ENCODE results near the gene HK2.

The HK2 gene

DNA sequence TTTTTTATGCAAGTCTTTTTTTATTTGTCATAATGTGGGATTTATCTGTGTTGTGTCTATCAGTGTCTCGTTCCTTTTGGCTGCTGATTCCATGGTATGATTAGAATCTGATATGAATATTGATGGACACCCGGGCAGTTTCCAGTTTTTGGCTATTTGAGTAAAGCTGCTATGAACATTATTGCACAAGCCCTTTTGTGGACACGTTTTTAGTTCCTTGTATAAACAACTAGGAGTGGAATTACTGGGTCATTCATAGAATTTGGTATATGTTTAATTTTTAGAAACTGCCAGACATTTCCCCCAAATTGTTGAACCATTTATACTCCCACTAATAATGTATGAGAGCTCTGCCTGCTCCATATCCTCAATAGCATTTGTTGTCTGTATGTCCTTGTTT lies 26.6 kb downstream of the HK2 start:
- no peaks in the 10 kb centered on the region for H3K79me2 ChIP-seq (ENCODE audit: insufficient read depth, low read length)
- no peaks in the 10 kb centered on the region for H3F3A ChIP-seq (ENCODE audit: insufficient read depth, low read length)
- H3K4me2 ChIP-seq (ENCODE audit: low read length) = no peak overlapping the region
- H2AFZ ChIP-seq (ENCODE audit: low read length) = no peak overlapping the region
- H3K9me3 ChIP-seq (ENCODE audit: low read length) = no peaks in the 10 kb centered on the region
- H3K27me3 ChIP-seq (ENCODE audit: insufficient read depth, low read length) = no peaks in the 10 kb centered on the region
- H3K4me1 ChIP-seq (ENCODE audit: insufficient read depth, low read length, severe bottlenecking) = no peaks in the 10 kb centered on the region
- H3K36me3 ChIP-seq (ENCODE audit: insufficient read depth, low read length) = peaks cover 64% of the 10 kb centered on the region
- no peaks in the 10 kb centered on the region for H3K9me2 ChIP-seq (ENCODE audit: low read depth, low read length)
- no peak overlapping the region for H3K9ac ChIP-seq (ENCODE audit: low read length)
- no peak overlapping the region for H3K4me3 ChIP-seq (ENCODE audit: low read depth, low read length, poor library complexity, severe bottlenecking)
- no peaks in the 10 kb centered on the region for H4K20me1 ChIP-seq (ENCODE audit: insufficient read depth, low read length)
- H3K27ac ChIP-seq (ENCODE audit: low read depth, low read length, poor library complexity, severe bottlenecking) = no peak overlapping the region
- TF ChIP-seq EZH2 (IDR thresholded peaks at IDR 0.05; ENCODE audit: borderline replicate concordance, low read length) = no peak
- no peak for TF ChIP-seq CTCF (IDR thresholded peaks at IDR 0.05; ENCODE audit: low read length)

DNA sequence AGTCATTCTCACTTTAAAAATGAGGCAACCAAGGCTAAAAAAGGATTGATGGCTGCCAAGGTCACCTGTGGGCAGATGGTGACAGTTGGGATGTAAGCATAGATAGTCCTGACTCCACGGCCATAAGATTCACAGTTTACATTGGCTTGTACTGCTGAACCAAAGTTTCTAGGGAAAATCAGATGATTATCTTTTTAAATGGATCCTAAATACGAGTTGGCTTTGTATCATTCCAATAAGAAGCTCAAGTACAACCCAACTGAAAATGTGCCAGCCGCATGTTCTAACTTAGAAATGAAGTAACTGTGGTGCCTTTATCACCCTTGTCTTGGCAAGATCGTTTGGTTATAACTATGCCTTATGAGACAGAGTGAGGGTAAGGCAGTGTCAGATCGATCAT lies 27.6 kb downstream of the HK2 start:
- Histone ChIP-seq H3K36me3 (ENCODE audit: insufficient read depth, low read length) (peaks cover 63% of the 10 kb centered on the region), H3K4me3 (ENCODE audit: low read depth, low read length, poor library complexity, severe bottlenecking) (no peak overlapping the region), H3K9me2 (ENCODE audit: low read depth, low read length) (no peaks in the 10 kb centered on the region), H2AFZ (ENCODE audit: low read length) (no peak overlapping the region), H3K4me1 (ENCODE audit: insufficient read depth, low read length, severe bottlenecking) (no peaks in the 10 kb centered on the region), H3K4me2 (ENCODE audit: low read length) (no peak overlapping the region), H3K79me2 (ENCODE audit: insufficient read depth, low read length) (no peaks in the 10 kb centered on the region), H3F3A (ENCODE audit: insufficient read depth, low read length) (no peaks in the 10 kb centered on the region), H3K9me3 (ENCODE audit: low read length) (no peaks in the 10 kb centered on the region), H3K9ac (ENCODE audit: low read length) (no peak overlapping the region), H3K27ac (ENCODE audit: low read depth, low read length, poor library complexity, severe bottlenecking) (no peak overlapping the region), H4K20me1 (ENCODE audit: insufficient read depth, low read length) (no peaks in the 10 kb centered on the region), H3K27me3 (ENCODE audit: insufficient read depth, low read length) (no peaks in the 10 kb centered on the region)
- TF ChIP-seq CTCF (IDR thresholded peaks at IDR 0.05; ENCODE audit: low read length) = no peak
- no peak for TF ChIP-seq EZH2 (IDR thresholded peaks at IDR 0.05; ENCODE audit: borderline replicate concordance, low read length)

DNA sequence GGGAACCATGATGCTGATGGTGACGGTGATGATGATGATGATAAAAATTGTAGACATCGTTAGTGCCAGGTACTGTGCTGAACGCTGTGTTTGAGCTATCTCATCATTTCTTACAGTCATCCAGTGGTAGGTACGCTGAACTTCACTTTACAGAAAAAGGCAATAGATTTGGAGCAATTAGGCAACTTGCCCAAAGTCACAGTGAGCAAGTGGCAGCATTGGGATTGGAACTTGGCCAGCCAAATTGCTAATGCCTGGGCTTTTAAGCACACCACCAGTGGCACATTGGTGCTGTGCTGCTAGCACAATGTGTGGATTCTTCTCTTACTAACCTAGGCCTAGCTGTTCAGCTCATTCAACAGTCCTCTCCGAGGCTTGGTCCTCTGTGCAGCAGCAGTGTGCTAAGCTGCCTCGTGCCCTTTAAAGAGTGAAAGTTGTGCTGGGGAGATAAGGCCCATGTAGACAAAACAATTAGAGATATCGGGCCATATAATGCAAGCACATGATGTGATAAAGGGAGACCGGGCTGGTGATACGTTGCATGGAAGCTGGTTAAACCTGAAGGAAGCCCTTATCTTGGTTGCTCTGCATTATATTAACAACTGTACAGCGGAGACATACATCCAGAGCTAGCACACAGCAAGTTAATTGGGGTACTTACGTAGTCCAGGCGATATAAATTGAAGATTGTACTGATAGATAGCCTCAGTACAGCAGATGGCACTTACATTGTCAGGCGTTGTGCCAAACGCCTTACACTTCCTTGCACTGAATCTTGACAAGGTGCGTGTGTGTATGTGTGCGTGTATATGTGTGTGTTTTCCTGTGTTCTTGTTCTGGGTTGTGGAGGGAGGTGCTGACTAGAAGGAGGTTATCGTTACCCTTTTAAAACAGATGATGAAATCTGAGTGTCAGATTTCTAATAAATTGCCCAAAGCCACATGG lies 28.4 kb downstream of the HK2 start:
- H3K36me3 ChIP-seq (ENCODE audit: insufficient read depth, low read length) = peaks cover 61% of the 10 kb centered on the region
- H3K79me2 ChIP-seq (ENCODE audit: insufficient read depth, low read length) = no peaks in the 10 kb centered on the region
- no peak overlapping the region for H3K27ac ChIP-seq (ENCODE audit: low read depth, low read length, poor library complexity, severe bottlenecking)
- no peaks in the 10 kb centered on the region for H3K4me1 ChIP-seq (ENCODE audit: insufficient read depth, low read length, severe bottlenecking)
- no peak overlapping the region for H2AFZ ChIP-seq (ENCODE audit: low read length)
- H3K4me3 ChIP-seq (ENCODE audit: low read depth, low read length, poor library complexity, severe bottlenecking) = no peak overlapping the region
- H3K9ac ChIP-seq (ENCODE audit: low read length) = no peak overlapping the region
- no peaks in the 10 kb centered on the region for H3F3A ChIP-seq (ENCODE audit: insufficient read depth, low read length)
- H3K9me3 ChIP-seq (ENCODE audit: low read length) = no peaks in the 10 kb centered on the region
- H3K9me2 ChIP-seq (ENCODE audit: low read depth, low read length) = no peaks in the 10 kb centered on the region
- no peak overlapping the region for H3K4me2 ChIP-seq (ENCODE audit: low read length)
- TF ChIP-seq EZH2 (IDR thresholded peaks at IDR 0.05; ENCODE audit: borderline replicate concordance, low read length) (no peak), CTCF (IDR thresholded peaks at IDR 0.05; ENCODE audit: low read length) (no peak)
- H3K27me3 ChIP-seq (ENCODE audit: insufficient read depth, low read length) = no peaks in the 10 kb centered on the region
- no peaks in the 10 kb centered on the region for H4K20me1 ChIP-seq (ENCODE audit: insufficient read depth, low read length)
